GM12878 (cell line): ENCODE measurements around the gene ISOC2. TPM values are rescaled to one million over a fixed set of nuclear protein-coding genes. Genes with fewer than 3 reads are reported as not detected.

Experiments used
- BACH1 ChIP-seq: fragments of 450-650 bp; IDR thresholded peaks from 2 replicates; pipeline ENCODE4 v1.6.1; 2017; ENCODE audit warnings: mild to moderate bottlenecking, borderline replicate concordance
- BHLHE40 ChIP-seq, 2 experiments: fragments of 450-650 bp in 1 of 2; IDR thresholded peaks; 2 replicates each; pipeline ENCODE4 v1.6.1; 2011 to 2017; ENCODE audit warnings: low read depth in 2 of 2, borderline replicate concordance in 1 of 2, improper control_type of control experiment in 1 of 2, low read length in 1 of 2, mild to moderate bottlenecking in 1 of 2
- CBFB ChIP-seq: IDR thresholded peaks from 2 replicates; pipeline ENCODE4 v1.6.1; 2016; ENCODE audit warnings: antibody characterized with exemption, low read depth
- CBX5 ChIP-seq: sonication (generic); IDR thresholded peaks from 2 replicates; pipeline ENCODE4 v1.6.1; 2016; ENCODE audit warnings: low read depth, moderate library complexity, mild to moderate bottlenecking, inconsistent platforms
- CTCF ChIP-seq, 3 experiments: IDR thresholded peaks in 2 of 3; conservative IDR thresholded peaks in 1 of 3; 2 replicates each; pipeline ENCODE4 v1.5.1; 2011; ENCODE audit warnings: low read depth in 3 of 3, low read length in 3 of 3, mild to moderate bottlenecking in 3 of 3, control low read depth in 2 of 3, moderate library complexity in 2 of 3, inconsistent platforms in 1 of 3, mixed read lengths in 1 of 3; ENCODE audit not compliant: control insufficient read depth in 2 of 3, insufficient read depth in 1 of 3; ENCODE audit errors: extremely low read depth in 1 of 3
- E4F1 ChIP-seq: fragments of 450-650 bp; IDR thresholded peaks from 2 replicates; pipeline ENCODE4 v1.6.1; 2018; ENCODE audit warnings: borderline replicate concordance, mild to moderate bottlenecking; ENCODE audit not compliant: partially characterized antibody
- ETV6 ChIP-seq, 2 experiments: fragments of 450-650 bp in 1 of 2; IDR thresholded peaks in 1 of 2; conservative IDR thresholded peaks in 1 of 2; 2 replicates each; pipeline ENCODE4 v1.6.1; 2014; ENCODE audit warnings: antibody characterized with exemption in 1 of 2, borderline replicate concordance in 1 of 2, low read depth in 1 of 2, mild to moderate bottlenecking in 1 of 2, moderate library complexity in 1 of 2
- FOXK2 ChIP-seq: fragments of 450-650 bp; IDR thresholded peaks from 2 replicates; pipeline ENCODE4 v1.6.1; 2017; ENCODE audit warnings: mild to moderate bottlenecking, moderate library complexity
- JUNB ChIP-seq: IDR thresholded peaks from 2 replicates; pipeline ENCODE4 v1.6.1; 2016; ENCODE audit warnings: antibody characterized with exemption, mild to moderate bottlenecking
- MTA2 ChIP-seq: fragments of 450-650 bp; IDR thresholded peaks from 2 replicates; pipeline ENCODE4 v1.6.1; 2016; ENCODE audit warnings: low read depth, mild to moderate bottlenecking, moderate library complexity
- MXI1 ChIP-seq: fragments of 150-350 bp; IDR thresholded peaks from 2 replicates; pipeline ENCODE4 v1.6.1; 2011; ENCODE audit warnings: low read depth, mild to moderate bottlenecking, inconsistent platforms, low read length, improper control_type of control experiment
- MYB ChIP-seq: fragments of 150-350 bp; IDR thresholded peaks from 2 replicates; pipeline ENCODE4 v1.6.1; 2014; ENCODE audit warnings: mild to moderate bottlenecking, low read depth, low read length, borderline replicate concordance
- NBN ChIP-seq: fragments of 450-650 bp; IDR thresholded peaks from 2 replicates; pipeline ENCODE4 v1.6.1; 2016
- NR2F1 ChIP-seq: fragments of 450-650 bp; conservative IDR thresholded peaks from 2 replicates; pipeline ENCODE4 v1.6.1; 2017; ENCODE audit warnings: mild to moderate bottlenecking
- PAX5 ChIP-seq: IDR thresholded peaks from 2 replicates; pipeline ENCODE4 v1.6.1; 2011; ENCODE audit warnings: low read depth, low read length, borderline replicate concordance
- POLR2AphosphoS2 ChIP-seq: IDR thresholded peaks from 2 replicates; pipeline ENCODE4 v1.6.1; 2011; ENCODE audit warnings: low read depth, mild to moderate bottlenecking, low read length, improper control_type of control experiment, moderate library complexity
- POU2F2 ChIP-seq: IDR thresholded peaks from 3 replicates; pipeline ENCODE4 v1.6.1; 2011; ENCODE audit warnings: low read depth, mild to moderate bottlenecking, low read length, borderline replicate concordance
- RBBP5 ChIP-seq: fragments of 200-600 bp; sonication (generic); conservative IDR thresholded peaks from 2 replicates; pipeline ENCODE4 v1.6.1; 2016
- SREBF2 ChIP-seq: IDR thresholded peaks from 2 replicates; pipeline ENCODE4 v1.6.1; 2012; ENCODE audit warnings: mild to moderate bottlenecking, low read length
- STAT3 ChIP-seq: IDR thresholded peaks from 2 replicates; pipeline ENCODE4 v1.6.1; 2011; ENCODE audit warnings: low read depth, low read length, improper control_type of control experiment
- YY1 ChIP-seq: IDR thresholded peaks from 2 replicates; pipeline ENCODE4 v1.6.1; 2011; ENCODE audit warnings: low read depth, mild to moderate bottlenecking, low read length
- ZSCAN29 ChIP-seq: fragments of 450-650 bp; IDR thresholded peaks from 2 replicates; pipeline ENCODE4 v1.6.1; 2017; ENCODE audit warnings: mild to moderate bottlenecking, moderate library complexity
- polyA plus RNA-seq, 11 experiments: library from polyadenylated mRNA; depleted of rRNA in 4 of 11; unstranded in 6 of 11; stranded (reverse) in 5 of 11; fragments of >200 nt; fragmentation: Nextera tagmentation in 4 of 11; fragmentation: Illumina TruSeq in 1 of 11; extraction: Ambion mirVana in 4 of 11; extraction: Trizol in 1 of 11; gene quantifications; 1 replicate in 1 of 11; 2 replicates in 10 of 11; pipeline versions ENCODE4 v1.2.1 to v1.2.3, GENCODE V29; 2011 to 2016; ENCODE audit warnings: inconsistent platforms in 2 of 11, missing spikeins in 2 of 11, low read depth in 1 of 11
- total RNA-seq, 4 experiments: library from RNA; depleted of rRNA in 3 of 4; stranded (reverse); fragments of >200 nt in 3 of 4; fragmentation: Illumina TruSeq in 1 of 4; extraction: Trizol in 1 of 4; gene quantifications; 2 replicates each; pipeline versions ENCODE4 v1.2.1 to v1.2.3, GENCODE V29; 2013 to 2021
- TF ChIP-seq, protein P1 (sequence below): fragments of 450-650 bp; IDR thresholded peaks from 2 replicates; pipeline ENCODE4 v1.6.1; 2014; ENCODE audit warnings: mild to moderate bottlenecking
- TF ChIP-seq, protein P2 (sequence below): IDR thresholded peaks from 2 replicates; pipeline ENCODE4 v1.6.1; 2012; ENCODE audit warnings: low read depth, low read length, improper control_type of control experiment
- TF ChIP-seq, protein P3 (sequence below): IDR thresholded peaks from 2 replicates; pipeline ENCODE4 v1.6.1; 2011; ENCODE audit warnings: low read depth, low read length, improper control_type of control experiment, borderline replicate concordance

ISOC2 gene
- total and polyA plus RNA-seq, 10 of the 15 experiments (the other 5 are each of a cell fraction or from before 2014, with no cell fraction given) = 0.72 to 238 (median 56.9) TPM

GRCh38 chr19:55461259-55461973 is at the start of gene ISOC2 (continued):
- TF ChIP-seq E4F1 (peak; percentile 13), JUNB (no peak), CBX5 (no peak), CTCF (IDR thresholded peaks at IDR 0.05 in 2 of 3, conservative IDR thresholded peaks at IDR 0.05 in 1 of 3; ENCODE audit: control insufficient read depth in 2 of 3, extremely low read depth in 1 of 3, insufficient read depth in 1 of 3, low read depth in 3 of 3, low read length in 3 of 3) (no peak), FOXK2 (no peak), NBN (peak; percentile 57; the same call in 1 of the 2 replicates), CBFB (peak; percentile 40; the same call in 1 of the 2 replicates), BHLHE40 (IDR thresholded peaks at IDR 0.05; ENCODE audit: borderline replicate concordance in 1 of 2, low read depth in 2 of 2, low read length in 1 of 2) (peak; percentile 22 to 58; a peak in 2 of 4 replicates), MXI1 (peak; percentile 93), STAT3 (no peak), SREBF2 (no peak), ETV6 (conservative IDR thresholded peaks at IDR 0.05 in 1 of 2, IDR thresholded peaks at IDR 0.05 in 1 of 2; ENCODE audit: borderline replicate concordance in 1 of 2, low read depth in 1 of 2) (no peak), POLR2AphosphoS2 (no peak), YY1 (peak; percentile 34; the same call in 1 of the 2 replicates), POU2F2 (no peak), MYB (no peak), ZSCAN29 (no peak), PAX5 (no peak), NR2F1 (peak; percentile 59), RBBP5 (no peak), MTA2 (no peak), BACH1 (peak; percentile 47; the same call in 1 of the 2 replicates)
- TF ChIP-seq, protein P1, sequence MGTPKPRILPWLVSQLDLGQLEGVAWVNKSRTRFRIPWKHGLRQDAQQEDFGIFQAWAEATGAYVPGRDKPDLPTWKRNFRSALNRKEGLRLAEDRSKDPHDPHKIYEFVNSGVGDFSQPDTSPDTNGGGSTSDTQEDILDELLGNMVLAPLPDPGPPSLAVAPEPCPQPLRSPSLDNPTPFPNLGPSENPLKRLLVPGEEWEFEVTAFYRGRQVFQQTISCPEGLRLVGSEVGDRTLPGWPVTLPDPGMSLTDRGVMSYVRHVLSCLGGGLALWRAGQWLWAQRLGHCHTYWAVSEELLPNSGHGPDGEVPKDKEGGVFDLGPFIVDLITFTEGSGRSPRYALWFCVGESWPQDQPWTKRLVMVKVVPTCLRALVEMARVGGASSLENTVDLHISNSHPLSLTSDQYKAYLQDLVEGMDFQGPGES = peak; percentile 97
- TF ChIP-seq, protein P2, sequence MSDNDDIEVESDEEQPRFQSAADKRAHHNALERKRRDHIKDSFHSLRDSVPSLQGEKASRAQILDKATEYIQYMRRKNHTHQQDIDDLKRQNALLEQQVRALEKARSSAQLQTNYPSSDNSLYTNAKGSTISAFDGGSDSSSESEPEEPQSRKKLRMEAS = peak; percentile 92
- TF ChIP-seq, protein P3, sequence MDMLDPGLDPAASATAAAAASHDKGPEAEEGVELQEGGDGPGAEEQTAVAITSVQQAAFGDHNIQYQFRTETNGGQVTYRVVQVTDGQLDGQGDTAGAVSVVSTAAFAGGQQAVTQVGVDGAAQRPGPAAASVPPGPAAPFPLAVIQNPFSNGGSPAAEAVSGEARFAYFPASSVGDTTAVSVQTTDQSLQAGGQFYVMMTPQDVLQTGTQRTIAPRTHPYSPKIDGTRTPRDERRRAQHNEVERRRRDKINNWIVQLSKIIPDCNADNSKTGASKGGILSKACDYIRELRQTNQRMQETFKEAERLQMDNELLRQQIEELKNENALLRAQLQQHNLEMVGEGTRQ = peak; percentile 81
